HepG2 (cell line): Measurements from ENCODE around the gene TMC4. TPM values are rescaled to one million over a fixed set of nuclear protein-coding genes. Genes with fewer than 3 reads are reported as not detected.

Experiments
- EHMT2 ChIP-seq: fragments of 200-600 bp; sonication (generic); IDR thresholded peaks from 2 replicates; pipeline ENCODE4 v1.7.0; 2017; ENCODE audit warnings: antibody characterized with exemption, low read depth, low read length, borderline replicate concordance
- MAZ ChIP-seq, 2 experiments: sonication (generic) in 1 of 2; formaldehyde crosslinking in 1 of 2; IDR thresholded peaks; 2 replicates each; pipeline versions ENCODE4 v1.5.0 to v1.6.1; 2012 to 2020; ENCODE audit warnings: low read depth in 2 of 2, mild to moderate bottlenecking in 2 of 2, borderline replicate concordance in 1 of 2, improper control_type of control experiment in 1 of 2, low read length in 1 of 2, missing genetic modification reagents in 1 of 2, moderate library complexity in 1 of 2
- MTA1 ChIP-seq: sonication (generic); formaldehyde crosslinking; IDR thresholded peaks from 2 replicates; pipeline ENCODE4 v1.4.0; 2020; ENCODE audit warnings: missing genetic modification reagents, mild to moderate bottlenecking, borderline replicate concordance
- MYC ChIP-seq: sonication (generic); formaldehyde crosslinking; IDR thresholded peaks from 2 replicates; pipeline ENCODE4 v1.9.0; 2021; ENCODE audit warnings: missing genetic modification reagents, borderline replicate concordance
- SALL2 ChIP-seq: sonication (generic); formaldehyde crosslinking; IDR thresholded peaks from 2 replicates; pipeline ENCODE4 v1.8.1; 2023; ENCODE audit warnings: mild to moderate bottlenecking, missing genetic modification reagents, inconsistent platforms
- STAG1 ChIP-seq: sonication (generic); formaldehyde crosslinking; IDR thresholded peaks from 2 replicates; pipeline ENCODE4 v1.4.0; 2020; ENCODE audit warnings: missing genetic modification reagents
- ZNF280B ChIP-seq: sonication (generic); formaldehyde crosslinking; IDR thresholded peaks from 2 replicates; pipeline ENCODE4 v1.5.0; 2020; ENCODE audit warnings: missing genetic modification reagents, mild to moderate bottlenecking, borderline replicate concordance
- ZNF34 ChIP-seq: sonication (generic); formaldehyde crosslinking; IDR thresholded peaks from 2 replicates; pipeline ENCODE4 v1.4.0; 2020; ENCODE audit warnings: mild to moderate bottlenecking, missing genetic modification reagents, borderline replicate concordance
- ZNF510 ChIP-seq: sonication (generic); formaldehyde crosslinking; IDR thresholded peaks from 2 replicates; pipeline ENCODE4 v1.4.0; 2020; ENCODE audit warnings: low read depth, mild to moderate bottlenecking, missing genetic modification reagents
- ZNF546 ChIP-seq: sonication (generic); formaldehyde crosslinking; conservative IDR thresholded peaks from 2 replicates; pipeline ENCODE4 v1.8.1; 2023; ENCODE audit warnings: mild to moderate bottlenecking, missing genetic modification reagents
- ZNF605 ChIP-seq: sonication (generic); formaldehyde crosslinking; IDR thresholded peaks from 2 replicates; pipeline ENCODE4 v1.8.0; 2022; ENCODE audit warnings: mild to moderate bottlenecking, missing genetic modification reagents
- ZNF713 ChIP-seq: sonication (generic); formaldehyde crosslinking; IDR thresholded peaks from 2 replicates; pipeline ENCODE4 v1.4.0; 2020; ENCODE audit warnings: mild to moderate bottlenecking, missing genetic modification reagents
- ZNF784 ChIP-seq: sonication (generic); formaldehyde crosslinking; IDR thresholded peaks from 2 replicates; pipeline ENCODE4 v1.5.1; 2020; ENCODE audit warnings: missing genetic modification reagents, mild to moderate bottlenecking, borderline replicate concordance
- ZNF790 ChIP-seq: sonication (generic); formaldehyde crosslinking; IDR thresholded peaks from 2 replicates; pipeline ENCODE4 v1.8.0; 2022; ENCODE audit warnings: missing genetic modification reagents, mild to moderate bottlenecking, borderline replicate concordance
- ZNF883 ChIP-seq: sonication (generic); formaldehyde crosslinking; IDR thresholded peaks from 2 replicates; pipeline ENCODE4 v1.5.1; 2020; ENCODE audit warnings: mild to moderate bottlenecking, missing genetic modification reagents; ENCODE audit errors: not compliant biosample characterization
- ZZZ3 ChIP-seq: sonication (generic); formaldehyde crosslinking; IDR thresholded peaks from 2 replicates; pipeline ENCODE4 v1.4.0; 2020; ENCODE audit warnings: missing genetic modification reagents, mild to moderate bottlenecking, borderline replicate concordance
- polyA plus RNA-seq, 8 experiments: library from polyadenylated mRNA; depleted of rRNA in 3 of 8; stranded (reverse) in 7 of 8; unstranded in 1 of 8; fragments of >200 nt; fragmentation: Illumina TruSeq in 4 of 8; extraction: Trizol in 4 of 8; gene quantifications; 2 replicates each; pipeline versions ENCODE4 v1.2.1 to v1.2.3, GENCODE V29; 2011 to 2016; ENCODE audit warnings: low read depth in 4 of 8, missing spikeins in 1 of 8, mixed read lengths in 1 of 8; ENCODE audit not compliant: insufficient read depth in 1 of 8
- total RNA-seq, 5 experiments: library from RNA; depleted of rRNA; stranded (reverse); fragments of >200 nt; fragmentation: Illumina TruSeq; extraction: Trizol; gene quantifications; 2 replicates each; pipeline ENCODE4 v1.2.3, GENCODE V29; 2016; ENCODE audit warnings: low read depth in 1 of 5
- TF ChIP-seq, protein P1 (sequence below), 2 experiments: sonication (generic) in 1 of 2; formaldehyde crosslinking in 1 of 2; IDR thresholded peaks; 2 replicates each; pipeline versions ENCODE4 v1.4.0 to v1.6.1; 2018 to 2020; ENCODE audit warnings: missing genetic modification reagents in 2 of 2, borderline replicate concordance in 1 of 2, low read depth in 1 of 2, mild to moderate bottlenecking in 1 of 2, missing biosample characterization in 1 of 2
- TF ChIP-seq, protein P2 (sequence below): sonication (generic); formaldehyde crosslinking; IDR thresholded peaks from 2 replicates; pipeline ENCODE4 v1.4.0; 2020; ENCODE audit warnings: mild to moderate bottlenecking, low read depth, missing genetic modification reagents

TMC4 gene
- total and polyA plus RNA-seq, 2 of the 13 experiments (the other 11 are each of a cell fraction or from before 2014, with no cell fraction given): 0.13 to 0.24 TPM

DNA sequence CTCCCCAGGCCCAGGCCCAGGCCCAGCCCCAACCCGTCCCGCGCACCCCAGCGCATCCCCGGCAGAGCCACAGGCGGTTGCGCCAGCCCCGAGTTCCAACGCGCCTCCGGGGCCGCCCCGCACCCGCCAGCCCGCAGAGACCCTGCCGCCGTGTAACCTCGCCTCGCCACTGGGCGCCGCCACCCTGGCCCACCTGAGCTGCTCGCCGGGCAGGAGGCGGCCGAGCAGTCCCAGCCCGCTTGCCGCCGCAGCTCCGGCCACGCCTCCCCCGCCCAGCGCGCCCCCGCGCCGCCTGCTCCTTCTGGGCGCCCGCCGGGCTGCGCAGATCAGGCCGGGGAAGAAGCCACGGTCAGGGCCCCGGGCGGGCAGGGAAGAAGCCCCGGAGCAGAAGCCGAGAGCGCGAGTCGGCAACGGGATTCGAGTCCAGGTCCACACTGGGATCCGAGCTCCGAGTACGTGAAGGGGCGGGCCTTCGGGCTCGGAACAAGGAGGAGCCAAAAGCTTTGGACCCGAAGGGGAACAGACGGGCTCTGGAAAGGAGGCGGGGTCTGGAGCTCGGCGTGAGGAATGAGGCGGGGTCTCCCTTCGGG, 16.3 kb upstream of the TMC4 start, which contains the start of gene MBOAT7 (continued):
- TF ChIP-seq ZNF784 (CRISPR knock-in tag): peak; percentile 91; the same call in 1 of the 2 replicates
- 0 out of 2 replicates have a peak, but pooled peaks have one; percentile 54 for TF ChIP-seq ZNF605 (CRISPR knock-in tag)
- TF ChIP-seq ZNF790 (CRISPR knock-in tag): 0 out of 2 replicates have a peak, but pooled peaks have one; percentile 31
- TF ChIP-seq MAZ (IDR thresholded peaks at IDR 0.05; ENCODE audit: borderline replicate concordance, low read depth, low read length): no peak; the same call in 1 of the 2 replicates
- TF ChIP-seq MAZ (CRISPR knock-in tag; IDR thresholded peaks at IDR 0.05; ENCODE audit: low read depth): peak; percentile 98
- peak; percentile 57 for TF ChIP-seq STAG1 (CRISPR knock-in tag)
- no peak for TF ChIP-seq EHMT2
- peak; percentile 65 for TF ChIP-seq ZNF883
- TF ChIP-seq, protein P1, sequence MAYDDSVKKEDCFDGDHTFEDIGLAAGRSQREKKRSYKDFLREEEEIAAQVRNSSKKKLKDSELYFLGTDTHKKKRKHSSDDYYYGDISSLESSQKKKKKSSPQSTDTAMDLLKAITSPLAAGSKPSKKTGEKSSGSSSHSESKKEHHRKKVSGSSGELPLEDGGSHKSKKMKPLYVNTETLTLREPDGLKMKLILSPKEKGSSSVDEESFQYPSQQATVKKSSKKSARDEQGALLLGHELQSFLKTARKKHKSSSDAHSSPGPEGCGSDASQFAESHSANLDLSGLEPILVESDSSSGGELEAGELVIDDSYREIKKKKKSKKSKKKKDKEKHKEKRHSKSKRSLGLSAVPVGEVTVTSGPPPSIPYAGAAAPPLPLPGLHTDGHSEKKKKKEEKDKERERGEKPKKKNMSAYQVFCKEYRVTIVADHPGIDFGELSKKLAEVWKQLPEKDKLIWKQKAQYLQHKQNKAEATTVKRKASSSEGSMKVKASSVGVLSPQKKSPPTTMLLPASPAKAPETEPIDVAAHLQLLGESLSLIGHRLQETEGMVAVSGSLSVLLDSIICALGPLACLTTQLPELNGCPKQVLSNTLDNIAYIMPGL (CRISPR knock-in tag; IDR thresholded peaks at IDR 0.05; ENCODE audit: borderline replicate concordance in 1 of 2, low read depth in 1 of 2): peak; percentile 82 to 89; a peak in 3 of 4 replicates
- TF ChIP-seq, protein P2, sequence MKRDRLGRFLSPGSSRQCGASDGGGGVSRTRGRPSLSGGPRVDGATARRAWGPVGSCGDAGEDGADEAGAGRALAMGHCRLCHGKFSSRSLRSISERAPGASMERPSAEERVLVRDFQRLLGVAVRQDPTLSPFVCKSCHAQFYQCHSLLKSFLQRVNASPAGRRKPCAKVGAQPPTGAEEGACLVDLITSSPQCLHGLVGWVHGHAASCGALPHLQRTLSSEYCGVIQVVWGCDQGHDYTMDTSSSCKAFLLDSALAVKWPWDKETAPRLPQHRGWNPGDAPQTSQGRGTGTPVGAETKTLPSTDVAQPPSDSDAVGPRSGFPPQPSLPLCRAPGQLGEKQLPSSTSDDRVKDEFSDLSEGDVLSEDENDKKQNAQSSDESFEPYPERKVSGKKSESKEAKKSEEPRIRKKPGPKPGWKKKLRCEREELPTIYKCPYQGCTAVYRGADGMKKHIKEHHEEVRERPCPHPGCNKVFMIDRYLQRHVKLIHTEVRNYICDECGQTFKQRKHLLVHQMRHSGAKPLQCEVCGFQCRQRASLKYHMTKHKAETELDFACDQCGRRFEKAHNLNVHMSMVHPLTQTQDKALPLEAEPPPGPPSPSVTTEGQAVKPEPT (CRISPR knock-in tag): no peak; the same call in 1 of the 2 replicates
- 0 out of 2 replicates have a peak, but pooled peaks have one; percentile 47 for TF ChIP-seq ZNF510 (CRISPR knock-in tag)
- peak; percentile 64; the same call in 1 of the 2 replicates for TF ChIP-seq ZNF280B
- 0 out of 2 replicates have a peak, but pooled peaks have one; percentile 30 for TF ChIP-seq ZZZ3 (CRISPR knock-in tag)
- peak; percentile 53; the same call in 1 of the 2 replicates for TF ChIP-seq MTA1
- peak; percentile 88 for TF ChIP-seq SALL2 (CRISPR knock-in tag)
- 0 out of 2 replicates have a peak, but pooled peaks have one; percentile 49 for TF ChIP-seq ZNF713
- TF ChIP-seq MYC (CRISPR knock-in tag): peak; percentile 50
- 0 out of 2 replicates have a peak, but pooled peaks have one; percentile 44 for TF ChIP-seq ZNF546 (CRISPR knock-in tag)
- peak; percentile 89; the same call in 1 of the 2 replicates for TF ChIP-seq ZNF34 (CRISPR knock-in tag)
